ENCODE results near the gene KRTAP4-1.
"Not testable (repeated sequence)": the region's sequence is repeated elsewhere in the genome, so short reads cannot be mapped to it uniquely, and the experiment has no call there.

Gene KRTAP4-1

GRCh38 chr17:41168121-41168520 lies 16.6 kb downstream of the KRTAP4-1 start, which contains the start of gene KRTAP4-3:
TSS of gene KRTAP4-3 (minus strand) at chr17:41168221. CDS start at chr17:41168172, 49 bp downstream.
- no peak for TF ChIP-seq CTCF (IDR thresholded peaks at IDR 0.05; ENCODE audit: low read length, missing control alignments)
- H3K4me3 ChIP-seq (replicated peaks; ENCODE audit: low read depth, low read length) = no peak within 1 kb of the TSS
- DNase-seq (ENCODE audit: low read depth) = no peak

GRCh38 chr17:41167561-41167960 lies 17.1 kb downstream of the KRTAP4-1 start:
- TF ChIP-seq CTCF (IDR thresholded peaks at IDR 0.05; ENCODE audit: low read length, missing control alignments) = no peak
- no peak overlapping the region for H3K4me3 ChIP-seq (replicated peaks; ENCODE audit: low read depth, low read length)
- no peak for DNase-seq (ENCODE audit: low read depth)

GRCh38 chr17:41163828-41164227 lies 20.9 kb downstream of the KRTAP4-1 start:
- H3K4me3 ChIP-seq (replicated peaks; ENCODE audit: low read depth, low read length) = no peak overlapping the region
- TF ChIP-seq CTCF (IDR thresholded peaks at IDR 0.05; ENCODE audit: low read length, missing control alignments) = no peak
- no peak for DNase-seq (ENCODE audit: low read depth)

GRCh38 chr17:41160648-41161047 lies 24.1 kb downstream of the KRTAP4-1 start, which contains the start of gene KRTAP4-4:
TSS of gene KRTAP4-4 (minus strand) at chr17:41160748. CDS start at chr17:41160691, 57 bp downstream.
- TF ChIP-seq CTCF (IDR thresholded peaks at IDR 0.05; ENCODE audit: low read length, missing control alignments) = no peak
- no peak for DNase-seq (ENCODE audit: low read depth)
- H3K4me3 ChIP-seq (replicated peaks; ENCODE audit: low read depth, low read length) = no peak within 1 kb of the TSS

- DNase-seq (ENCODE audit: low read depth); H3K4me3 ChIP-seq (replicated peaks; ENCODE audit: low read depth, low read length): not testable (repeated sequence)
These were observed 24.5 kb downstream of the KRTAP4-1 start for GRCh38 chr17:41160190-41160589.

- TF ChIP-seq CTCF (IDR thresholded peaks at IDR 0.05; ENCODE audit: low read length, missing control alignments) = no peak
- no peak for DNase-seq (ENCODE audit: low read depth)
These were observed 30.9 kb downstream of the KRTAP4-1 start for GRCh38 chr17:41153856-41154255.

GRCh38 chr17:41151525-41151924 lies 33.2 kb downstream of the KRTAP4-1 start:
- H3K4me3 ChIP-seq (replicated peaks; ENCODE audit: low read depth, low read length) = no peak overlapping the region
- no peak for DNase-seq (ENCODE audit: low read depth)
- TF ChIP-seq CTCF (IDR thresholded peaks at IDR 0.05; ENCODE audit: low read length, missing control alignments) = no peak

More at GRCh38 chr17:41153856-41154255, 30.9 kb downstream of the KRTAP4-1 start:
- H3K4me3 ChIP-seq (replicated peaks; ENCODE audit: low read depth, low read length) = no peak overlapping the region

All from fibroblast of pulmonary artery (primary cell).